ENCODE results near the gene DNM1.
A peak's percentile ranks its signal among the peaks of the same experiment; 100 is the strongest.
"Not testable (repeated sequence)": the region's sequence is repeated elsewhere in the genome, so short reads cannot be mapped to it uniquely, and the experiment has no call there.

DNM1 gene

DNA sequence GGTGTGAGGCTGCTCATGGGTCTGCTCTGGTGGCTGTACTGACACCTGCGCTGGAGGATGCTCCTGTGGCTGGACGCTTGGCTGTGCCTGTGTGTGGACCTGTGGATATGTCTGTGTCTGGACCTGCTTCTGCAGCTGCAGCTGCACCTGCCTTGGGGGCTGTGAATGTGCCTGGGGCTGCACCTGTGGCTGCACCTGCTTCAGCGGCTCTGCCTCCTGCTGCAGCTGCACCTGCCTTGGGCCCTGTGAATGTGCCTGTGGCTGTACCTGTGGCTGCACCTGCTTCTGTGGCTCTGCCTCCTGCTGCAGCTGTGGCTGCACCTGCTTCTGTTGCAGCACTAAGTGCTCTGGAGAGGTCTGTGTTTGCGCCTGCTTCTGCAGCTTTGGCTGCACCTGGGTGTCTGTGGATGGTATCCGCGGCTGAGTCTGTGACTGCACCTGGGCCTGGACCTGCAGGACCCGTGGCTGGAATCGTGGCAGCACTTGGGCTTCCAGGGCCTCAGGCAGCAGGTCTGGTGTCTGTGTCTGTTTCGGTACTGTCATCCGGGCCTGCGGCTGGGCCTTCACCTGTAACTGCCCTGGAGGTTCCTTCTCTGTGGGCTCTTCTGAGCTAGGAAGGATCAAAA is 24.3 kb upstream of the DNM1 start:
- DNase-seq: no peak

DNA sequence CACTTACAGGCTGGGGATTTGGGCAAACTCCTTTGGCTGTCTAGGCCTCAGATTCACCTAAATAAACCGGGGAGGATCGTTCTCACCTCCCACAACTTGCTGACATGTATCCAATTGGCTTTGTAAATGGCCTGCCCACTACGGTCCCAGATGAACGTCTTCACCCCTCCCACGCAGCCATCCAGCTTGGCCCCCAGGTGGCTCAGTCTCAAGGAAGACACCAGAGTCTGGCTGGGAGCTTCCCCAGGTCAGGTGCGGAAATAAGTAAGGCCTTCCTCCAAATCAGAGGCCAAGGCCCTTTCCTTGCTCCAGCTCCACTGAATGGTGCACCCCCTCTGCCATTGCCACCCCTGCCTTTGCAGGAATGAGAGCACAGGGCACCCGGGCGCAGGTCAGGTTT is 23.2 kb upstream of the DNM1 start:
- DNase-seq: no peak

- no peak for DNase-seq
These were observed 22.7 kb upstream of the DNM1 start for GRCh38 chr9:128180447-128180846.

DNA sequence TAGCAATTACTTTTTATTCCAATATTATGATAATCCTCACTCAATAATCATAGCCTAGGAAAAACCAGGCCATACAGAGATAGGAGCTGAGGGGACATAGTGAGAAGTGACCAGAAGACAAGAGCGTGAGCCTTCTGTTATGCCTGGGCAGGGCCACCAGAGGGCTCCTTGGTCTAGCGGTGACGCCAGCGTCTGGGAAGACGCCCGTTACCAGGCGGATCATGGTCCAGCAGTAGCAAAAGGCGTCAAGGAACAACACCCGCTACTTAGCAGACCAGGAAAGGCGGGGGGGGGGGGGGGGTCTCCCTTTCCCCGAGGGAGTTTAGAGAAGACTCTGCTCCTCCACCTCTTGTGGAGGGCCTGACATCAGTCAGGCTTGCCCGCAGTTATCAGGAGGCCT is 21.7 kb upstream of the DNM1 start:
- DNase-seq: not testable (repeated sequence)

DNA sequence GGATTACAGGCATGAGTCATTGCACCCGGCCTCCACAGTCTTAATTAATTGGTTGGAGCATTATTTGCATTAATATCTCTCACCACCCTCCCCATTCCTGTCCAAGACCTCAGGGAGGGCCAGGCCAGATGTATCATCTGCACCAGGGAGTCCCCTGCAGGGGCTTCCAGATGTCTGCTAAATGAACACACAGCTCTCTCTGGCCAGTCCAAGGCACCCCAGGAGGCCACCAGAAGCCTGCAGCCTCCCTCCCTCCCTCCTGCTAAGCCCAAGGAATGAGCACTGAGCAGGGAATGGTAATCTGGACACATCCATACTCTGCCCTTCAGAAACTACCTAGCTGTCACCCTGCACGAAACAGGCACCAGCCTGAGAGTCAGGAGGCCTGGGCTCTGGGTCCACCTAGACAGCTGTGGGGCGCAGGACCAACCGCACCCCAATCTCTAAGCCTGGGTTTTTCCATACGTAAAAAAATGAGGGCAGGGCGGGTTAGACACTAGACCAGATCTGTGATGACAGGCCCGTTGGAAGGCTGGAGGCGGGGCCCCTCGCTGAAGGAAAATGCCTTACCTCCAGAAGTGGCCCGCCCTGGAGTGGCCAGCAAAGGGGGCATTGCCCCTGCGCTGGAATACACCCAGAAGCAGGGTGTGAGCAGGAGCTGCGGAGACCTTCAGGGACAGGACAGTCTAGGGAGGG is 20.1 kb upstream of the DNM1 start:
- no peak for DNase-seq

DNA sequence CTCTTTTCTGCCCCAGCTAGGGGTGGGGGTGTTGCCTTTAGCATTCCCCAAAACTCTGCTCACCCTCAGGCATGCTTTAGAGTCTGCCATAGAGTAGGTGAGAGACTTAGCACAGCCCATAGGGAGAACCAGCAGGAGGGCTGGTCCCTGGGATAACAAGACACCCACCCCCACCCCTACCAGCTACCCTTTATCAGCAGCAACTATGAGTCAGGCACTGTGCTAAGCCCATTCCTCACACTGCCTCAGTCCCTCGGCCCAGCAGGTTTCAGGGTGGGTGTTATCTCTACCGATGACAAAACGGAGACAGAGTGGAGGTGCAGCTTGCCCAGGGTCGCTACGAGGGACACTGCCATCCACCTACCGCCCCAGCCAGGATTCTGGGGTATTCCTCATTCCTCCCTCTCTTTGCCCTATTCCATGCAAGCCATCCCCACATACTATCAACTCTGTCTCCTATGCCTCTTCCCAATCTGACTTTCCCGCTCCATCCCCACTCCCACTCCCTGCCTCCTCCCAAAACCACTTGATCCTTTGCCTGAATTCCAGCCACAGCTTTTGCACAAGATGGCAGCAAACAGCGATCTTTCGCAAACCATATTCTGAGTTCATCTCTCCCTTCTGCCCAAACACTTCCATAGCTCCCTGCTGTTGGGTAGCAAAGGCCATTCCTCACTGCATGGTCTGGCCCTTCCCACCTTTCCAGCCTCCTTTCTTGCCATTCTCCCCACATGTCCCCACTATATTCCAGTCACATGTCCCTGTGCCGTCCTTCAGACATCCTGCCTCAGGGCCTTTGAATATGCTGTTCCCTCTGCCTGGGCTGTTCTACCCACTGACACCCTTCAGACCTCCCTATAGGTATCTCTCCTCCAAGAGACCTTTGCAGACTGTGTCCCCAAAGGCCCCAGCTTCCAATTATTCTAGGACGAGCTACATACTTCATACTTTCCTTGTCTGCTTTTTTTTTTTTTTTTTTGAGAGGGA is 16.9 kb upstream of the DNM1 start:
- DNase-seq: no peak

DNA sequence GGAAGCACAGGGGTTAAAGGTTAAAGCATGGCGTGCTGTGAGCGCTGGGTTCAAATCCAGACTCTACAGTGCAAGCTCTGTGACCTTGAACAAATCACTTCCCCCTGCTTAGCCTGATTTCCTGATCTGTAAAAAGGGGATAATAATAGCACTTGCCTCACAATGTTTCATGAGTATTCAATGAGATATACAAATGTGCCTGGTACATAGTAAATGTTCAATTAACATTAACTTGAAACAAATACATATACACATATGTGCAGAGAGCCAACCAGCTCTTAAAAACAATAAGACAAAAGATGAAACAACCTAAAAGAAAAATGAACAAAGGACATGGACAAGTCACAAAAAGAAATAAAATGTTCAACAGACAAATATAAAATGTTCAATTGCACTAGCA is 15.8 kb upstream of the DNM1 start:
- DNase-seq: no peak

DNA sequence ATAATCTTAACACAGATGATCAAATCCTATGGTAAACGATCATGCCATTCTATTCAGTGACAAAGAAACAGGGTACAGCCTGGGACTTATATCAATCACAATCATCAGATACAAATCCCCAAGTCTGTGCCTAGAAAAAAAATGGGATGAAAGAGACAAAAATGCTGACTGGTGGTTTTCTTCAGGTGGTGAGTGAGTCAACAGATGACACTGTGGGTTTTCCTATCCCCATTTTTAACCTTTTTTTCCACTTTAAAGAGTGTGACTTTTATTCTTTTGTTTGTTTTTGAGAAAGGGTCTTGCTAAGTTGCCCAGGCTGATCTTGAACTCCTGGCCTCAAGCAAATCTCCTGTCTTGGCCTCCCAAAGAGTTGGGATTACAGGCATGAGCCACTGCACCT is 15.0 kb upstream of the DNM1 start:
- no peak for DNase-seq

- DNase-seq: no peak
These were observed 13.2 kb upstream of the DNM1 start for GRCh38 chr9:128190013-128190412.

GRCh38 chr9:128190516-128191405 is 12.4 kb upstream of the DNM1 start:
- no peak for DNase-seq

DNA sequence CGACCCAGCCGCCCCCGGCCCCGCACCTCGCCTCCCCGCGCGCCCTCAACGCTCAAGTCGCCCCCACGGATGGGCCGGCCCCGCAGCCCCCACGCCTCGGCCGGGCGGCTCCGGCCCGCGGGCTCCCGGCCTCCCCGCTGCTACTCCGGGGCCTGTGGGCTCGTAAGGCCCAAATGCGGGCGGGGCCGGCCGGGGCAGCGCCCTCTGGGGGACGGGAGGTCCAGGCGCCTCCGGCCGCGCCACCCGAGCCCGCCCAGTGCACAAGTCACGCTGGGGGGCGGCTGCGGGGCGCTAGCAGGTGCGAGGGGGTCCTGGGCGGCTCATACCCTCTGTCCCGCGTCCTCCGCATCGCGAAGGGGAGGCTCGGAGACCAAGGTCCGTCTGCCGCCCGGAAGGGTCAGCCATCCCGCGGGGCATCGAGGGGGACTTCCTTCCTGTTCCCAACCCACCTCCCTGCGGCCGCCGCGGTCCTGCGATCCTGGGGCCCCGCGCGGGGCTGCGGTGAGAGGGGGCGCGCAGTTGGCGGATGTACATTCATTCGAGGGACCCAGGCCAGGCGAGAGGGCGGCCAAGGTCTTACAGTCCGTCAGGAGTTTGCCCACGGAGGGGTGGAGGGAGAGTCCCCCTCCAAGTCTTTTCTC is 11.7 kb upstream of the DNM1 start, which contains the start of gene CIZ1:
TSS of gene CIZ1 (minus strand) at position 167 of the 641 bp plus-strand sequence. CDS start 715 bp downstream, outside the sequence.
- DNase-seq: no peak

- DNase-seq: peak; percentile 77
These were observed 10.4 kb upstream of the DNM1 start for GRCh38 chr9:128192601-128193371.

DNA sequence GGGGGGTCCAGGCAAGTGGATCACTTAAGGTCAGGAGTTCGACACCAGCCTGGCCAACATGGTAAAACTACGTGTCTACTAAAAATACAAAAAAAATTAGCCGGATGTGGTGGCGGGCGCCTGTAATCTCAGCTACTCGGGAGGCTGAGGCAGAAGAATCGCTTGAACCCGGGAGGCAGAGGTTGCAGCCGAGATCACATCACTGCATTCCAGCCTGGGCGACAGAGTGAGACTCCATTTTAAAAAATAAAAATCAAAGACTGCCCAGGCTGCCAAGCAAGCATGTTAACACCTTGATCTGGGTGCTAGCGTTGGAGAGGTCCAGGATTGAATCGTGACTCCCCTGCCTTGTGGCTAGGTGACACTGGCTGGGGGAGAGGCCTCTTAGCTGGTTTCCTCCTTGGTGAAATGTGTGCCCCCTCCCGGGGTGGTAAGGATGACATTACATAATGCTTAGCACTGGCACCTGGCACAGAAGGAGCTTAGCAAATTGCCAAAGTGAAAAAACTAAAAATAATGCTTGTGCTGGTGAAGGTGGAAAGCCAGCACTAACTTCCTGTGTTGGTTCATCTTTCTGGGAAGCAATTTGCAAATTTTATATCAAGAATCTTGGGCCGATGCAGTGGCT is 9.6 kb upstream of the DNM1 start:
- DNase-seq: no peak

DNA sequence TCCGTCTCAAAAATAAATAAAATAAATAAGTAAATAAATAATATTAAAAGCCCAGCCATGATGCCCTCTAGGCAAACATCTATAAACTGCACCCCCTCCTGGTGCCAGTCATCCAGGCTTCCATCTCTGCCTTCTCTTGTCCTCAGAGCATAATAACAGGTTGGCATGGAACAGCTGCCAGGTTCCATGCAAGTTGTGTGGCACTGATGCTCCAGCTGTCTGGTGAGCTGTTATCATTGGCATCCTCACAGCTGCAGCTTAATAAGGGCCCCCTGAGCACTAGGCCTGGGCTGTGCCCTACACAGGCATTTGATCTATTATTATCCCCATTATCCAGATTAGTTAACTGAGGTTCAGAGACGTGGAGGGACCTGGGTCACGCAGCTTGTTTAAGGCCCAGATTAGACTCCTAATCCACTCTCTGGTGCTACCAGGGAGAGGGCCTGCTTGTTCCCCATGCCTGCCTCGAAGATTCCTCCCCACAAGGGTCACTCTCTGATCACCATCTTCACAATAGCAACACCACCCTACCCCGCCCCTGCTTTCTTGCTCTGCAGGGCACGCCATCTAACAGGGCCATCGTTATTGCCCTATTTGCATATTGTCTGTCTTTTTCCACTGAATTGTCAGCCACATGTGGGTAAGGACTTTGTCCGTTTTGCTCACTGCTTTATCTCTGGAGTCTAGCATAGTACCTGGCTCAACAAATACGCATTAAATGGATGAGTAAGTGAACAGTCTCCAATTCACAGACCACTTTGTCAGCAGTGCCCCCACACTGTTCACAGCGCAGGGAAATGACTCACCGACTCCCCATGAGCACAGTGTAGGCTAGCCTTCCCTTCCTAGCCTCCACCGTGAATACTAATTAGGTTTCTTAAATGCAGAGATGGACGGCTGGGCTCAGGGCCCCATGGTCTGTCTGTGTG is 1.5 kb upstream of the DNM1 start:
- DNase-seq: no peak

- no peak for DNase-seq
These were observed 543 bp upstream of the DNM1 start for GRCh38 chr9:128202648-128203023.

- DNase-seq: no peak
These were observed 750 bp downstream of the DNM1 start for GRCh38 chr9:128203707-128204551.

DNA sequence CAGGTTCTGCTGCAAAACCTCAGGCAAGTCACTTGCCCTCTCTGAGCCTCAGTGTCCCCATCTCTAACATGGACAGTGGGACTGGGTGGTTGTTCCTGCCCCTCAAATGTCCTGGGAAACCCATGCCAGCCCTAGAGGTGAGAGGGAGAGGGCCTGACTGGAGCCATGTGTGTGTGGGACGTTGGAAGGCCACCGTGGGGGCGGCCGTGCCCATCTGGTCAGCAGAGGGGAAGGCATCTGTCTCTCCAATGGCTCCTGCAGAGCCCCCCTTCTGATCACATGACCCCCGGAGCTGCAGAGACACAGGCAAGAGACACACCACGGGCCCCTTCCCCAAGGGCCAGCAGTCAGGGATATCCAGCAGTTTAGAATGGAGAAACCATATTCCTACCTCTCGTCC is 1.7 kb downstream of the DNM1 start:
- no peak for DNase-seq

GRCh38 chr9:128205296-128205944 is 2.2 kb downstream of the DNM1 start:
- DNase-seq: no peak

All from NCI-H1436 treated with DMSO at 0.1 percent for 48 hours (cell line).